HEK293 (cell line): ENCODE measurements around the gene MRPL18.

Experiments
- CTCF ChIA-PET: fragments of 350-600 bp; formaldehyde crosslinking; extraction: SDS; loops from one replicate; lab custom pipeline; 2021; ENCODE audit warnings: antibody characterized with exemption; lab: Yijun Ruan, JAX
- POLR2A ChIA-PET: fragments of 300-600 bp; formaldehyde crosslinking; extraction: SDS; loops from one replicate; lab custom pipeline; 2020; ENCODE audit warnings: antibody characterized with exemption, inconsistent platforms; lab: Yijun Ruan, JAX
- H3K27ac ChIP-seq: fragments of 200-500 bp; sonication (Bioruptor generic); 2 replicates; pipeline ENCODE4 v1.5.1; 2014; ENCODE audit warnings: low read depth, low read length, control low read depth, inconsistent platforms; ENCODE audit errors: extremely low read depth
- H3K36me3 ChIP-seq, 2 experiments: fragments of 200-500 bp in 1 of 2; sonication (Bioruptor generic) in 1 of 2; 1 replicate in 1 of 2; 2 replicates in 1 of 2; pipeline ENCODE4 v1.5.1; 2014 to 2017; ENCODE audit warnings: inconsistent platforms in 2 of 2, low read length in 2 of 2; ENCODE audit not compliant: control insufficient read depth in 2 of 2, insufficient read depth in 1 of 2
- H3K4me1 ChIP-seq: fragments of 200-500 bp; sonication (Bioruptor generic); 2 replicates; pipeline ENCODE4 v1.5.1; 2014; ENCODE audit warnings: mild to moderate bottlenecking, low read length, inconsistent platforms; ENCODE audit not compliant: control insufficient read depth, insufficient read depth
- H3K4me3 ChIP-seq: 2 replicates; pipeline ENCODE4 v1.5.1; 2011; ENCODE audit warnings: low read depth, mild to moderate bottlenecking, control low read depth, low read length, moderate library complexity
- H3K9me3 ChIP-seq: fragments of 200-500 bp; sonication (Bioruptor generic); 2 replicates; pipeline ENCODE4 v1.5.1; 2014; ENCODE audit warnings: low read depth, low read length, inconsistent platforms; ENCODE audit not compliant: control insufficient read depth, insufficient read depth
- ATF2 ChIP-seq: fragments of 450-650 bp; formaldehyde crosslinking; IDR thresholded peaks from 2 replicates; pipeline ENCODE4 v1.5.1; 2016; ENCODE audit warnings: missing biosample characterization, missing genetic modification characterization, low read depth
- BCL6B ChIP-seq: fragments of 450-650 bp; formaldehyde crosslinking; IDR thresholded peaks from 2 replicates; pipeline ENCODE4 v1.5.1; 2017; ENCODE audit warnings: missing biosample characterization, missing genetic modification characterization
- FEZF1 ChIP-seq: fragments of 450-650 bp; formaldehyde crosslinking; IDR thresholded peaks from 2 replicates; pipeline ENCODE4 v1.5.1; 2016; ENCODE audit warnings: missing biosample characterization, missing genetic modification characterization
- GFI1B ChIP-seq: fragments of 450-650 bp; formaldehyde crosslinking; IDR thresholded peaks from 2 replicates; pipeline ENCODE4 v1.5.1; 2016; ENCODE audit warnings: missing biosample characterization, missing genetic modification characterization
- GLI4 ChIP-seq: fragments of 450-650 bp; formaldehyde crosslinking; IDR thresholded peaks from 2 replicates; pipeline ENCODE4 v1.5.1; 2016; ENCODE audit warnings: missing biosample characterization, missing genetic modification characterization
- GLIS1 ChIP-seq: fragments of 450-650 bp; formaldehyde crosslinking; IDR thresholded peaks from 2 replicates; pipeline ENCODE4 v1.5.1; 2016; ENCODE audit warnings: missing biosample characterization, missing genetic modification characterization
- HOXA7 ChIP-seq: sonication (generic); formaldehyde crosslinking; IDR thresholded peaks from 2 replicates; pipeline ENCODE4 v1.8.1; 2022; ENCODE audit warnings: missing genetic modification reagents, borderline replicate concordance
- KLF8 ChIP-seq: fragments of 450-650 bp; formaldehyde crosslinking; IDR thresholded peaks from 2 replicates; pipeline ENCODE4 v1.5.1; 2016; ENCODE audit warnings: missing biosample characterization, missing genetic modification characterization
- MEIS1 ChIP-seq: sonication (generic); formaldehyde crosslinking; IDR thresholded peaks from 2 replicates; pipeline ENCODE4 v1.8.1; 2022; ENCODE audit warnings: missing genetic modification reagents, mild to moderate bottlenecking, borderline replicate concordance
- PRDM1 ChIP-seq: fragments of 450-650 bp; formaldehyde crosslinking; IDR thresholded peaks from 2 replicates; pipeline ENCODE4; 2016; ENCODE audit warnings: missing biosample characterization, missing genetic modification characterization
- SCRT1 ChIP-seq: fragments of 450-650 bp; formaldehyde crosslinking; IDR thresholded peaks from 2 replicates; pipeline ENCODE4 v1.5.1; 2016; ENCODE audit warnings: missing biosample characterization, missing genetic modification characterization, borderline replicate concordance
- WT1 ChIP-seq: fragments of 450-650 bp; formaldehyde crosslinking; IDR thresholded peaks from 2 replicates; pipeline ENCODE4 v1.5.1; 2016; ENCODE audit warnings: missing biosample characterization, missing genetic modification characterization
- ZBTB26 ChIP-seq: fragments of 450-650 bp; formaldehyde crosslinking; optimal IDR thresholded peaks from 2 replicates; pipeline ENCODE3; 2016; ENCODE audit warnings: missing biosample characterization, mild to moderate bottlenecking, missing genetic modification characterization
- ZEB2 ChIP-seq: fragments of 450-650 bp; formaldehyde crosslinking; IDR thresholded peaks from 2 replicates; pipeline ENCODE4 v1.5.1; 2016; ENCODE audit warnings: missing biosample characterization, missing genetic modification characterization
- ZNF112 ChIP-seq: fragments of 450-650 bp; formaldehyde crosslinking; IDR thresholded peaks from 2 replicates; pipeline ENCODE4 v1.5.0; 2017; ENCODE audit warnings: missing biosample characterization, missing genetic modification characterization
- ZNF2 ChIP-seq: fragments of 450-650 bp; formaldehyde crosslinking; IDR thresholded peaks from 2 replicates; pipeline ENCODE4 v1.5.1; 2016; ENCODE audit warnings: missing biosample characterization, missing genetic modification characterization
- ZNF266 ChIP-seq: fragments of 450-650 bp; formaldehyde crosslinking; IDR thresholded peaks from 2 replicates; pipeline ENCODE4 v1.5.1; 2016; ENCODE audit warnings: missing biosample characterization, missing genetic modification characterization, low read depth
- ZNF280C ChIP-seq: fragments of 450-650 bp; formaldehyde crosslinking; IDR thresholded peaks from 2 replicates; pipeline ENCODE4 v1.5.1; 2016; ENCODE audit warnings: missing biosample characterization, missing genetic modification characterization
- ZNF311 ChIP-seq: fragments of 450-650 bp; formaldehyde crosslinking; IDR thresholded peaks from 2 replicates; pipeline ENCODE4 v1.5.1; 2017; ENCODE audit warnings: missing biosample characterization, missing genetic modification characterization, borderline replicate concordance
- ZNF341 ChIP-seq: fragments of 450-650 bp; formaldehyde crosslinking; IDR thresholded peaks from 2 replicates; pipeline ENCODE4; 2016; ENCODE audit warnings: low read depth, missing biosample characterization, missing genetic modification characterization
- ZNF544 ChIP-seq: fragments of 450-650 bp; formaldehyde crosslinking; IDR thresholded peaks from 2 replicates; pipeline ENCODE4 v1.5.0; 2017; ENCODE audit warnings: missing biosample characterization, missing genetic modification characterization
- ZNF600 ChIP-seq: fragments of 450-650 bp; formaldehyde crosslinking; IDR thresholded peaks from 2 replicates; pipeline ENCODE4 v1.5.1; 2016; ENCODE audit warnings: missing biosample characterization, missing genetic modification characterization
- ZNF658 ChIP-seq: fragments of 450-650 bp; formaldehyde crosslinking; IDR thresholded peaks from 2 replicates; pipeline ENCODE4; 2016; ENCODE audit warnings: missing biosample characterization, missing genetic modification characterization
- ZNF670 ChIP-seq: fragments of 450-650 bp; formaldehyde crosslinking; IDR thresholded peaks from 2 replicates; pipeline ENCODE4 v1.5.1; 2016; ENCODE audit warnings: missing biosample characterization, missing genetic modification characterization, low read depth

MRPL18 gene

GRCh38 chr6:159805440-159806020 lies 15.3 kb downstream of the MRPL18 start:
- Histone ChIP-seq H3K4me3 (no peak overlapping the region), H3K4me1 (peaks cover 4% of the 10 kb centered on the region), H3K36me3 (no peaks in the 10 kb centered on the region), H3K9me3 (no peaks in the 10 kb centered on the region), H3K27ac (no peak overlapping the region)
- ChIA-PET POLR2A (interaction anchor here (5.7 kb wide), 1 partner anchor 15 kb away, joined by 47 read pairs; the partner anchor contains the start of genes MRPL18 and TCP1), CTCF (interaction anchor here (0.6 to 1.2 kb wide), 2 partner anchors 35 to 47 kb away, joined by 3 read pairs; no protein-coding TSS in a partner anchor)
- TF ChIP-seq WT1 (tag by site-specific recombination) (no peak), ZNF670 (tag by site-specific recombination) (no peak), GLI4 (tag by site-specific recombination) (no peak), PRDM1 (tag by site-specific recombination) (no peak), KLF8 (tag by site-specific recombination) (no peak), ZNF112 (tag by site-specific recombination) (no peak), ZNF600 (tag by site-specific recombination) (no peak), ZNF341 (tag by site-specific recombination) (no peak), ZNF658 (tag by site-specific recombination) (no peak), HOXA7 (CRISPR knock-in tag) (no peak)

GRCh38 chr6:159806021-159806458 lies 15.8 kb downstream of the MRPL18 start:
- Histone ChIP-seq H3K27ac (no peak overlapping the region), H3K4me1 (peaks cover 4% of the 10 kb centered on the region), H3K36me3 (no peaks in the 10 kb centered on the region), H3K9me3 (no peaks in the 10 kb centered on the region)
- ChIA-PET CTCF (interaction anchor here (0.9 to 1.2 kb wide), 2 partner anchors 35 to 47 kb away, joined by 3 read pairs; no protein-coding TSS in a partner anchor), POLR2A (interaction anchor here (1.2 to 5.7 kb wide), 2 partner anchors 15 to 22 kb away, joined by 3 to 47 read pairs; partner anchors contain the start of genes MRPL18 and TCP1)
- TF ChIP-seq ZEB2 (tag by site-specific recombination) (no peak), ZNF280C (tag by site-specific recombination) (no peak)
- TF ChIP-seq, all 188 proteins: peak for 0
- H3K4me3 ChIP-seq: no peak overlapping the region

- CTCF ChIA-PET: no interaction called here
- Histone ChIP-seq H3K4me3 (no peak overlapping the region), H3K9me3 (no peaks in the 10 kb centered on the region), H3K27ac (no peak overlapping the region), H3K36me3 (no peaks in the 10 kb centered on the region), H3K4me1 (peaks cover 4% of the 10 kb centered on the region)
- POLR2A ChIA-PET: interaction anchor here (0.6 to 5.7 kb wide), 4 partner anchors 17 to 194 kb away, joined by 3 to 47 read pairs (median 4); partner anchors contain the start of genes MRPL18 and TCP1
- TF ChIP-seq BCL6B: no peak
- TF ChIP-seq ATF2 (tag by site-specific recombination): no peak
- no peak for TF ChIP-seq ZNF266 (tag by site-specific recombination)
- peak; percentile 50; the same call in 1 of the 2 replicates for TF ChIP-seq FEZF1 (tag by site-specific recombination)
- TF ChIP-seq GLIS1 (tag by site-specific recombination): no peak
- TF ChIP-seq ZNF544 (tag by site-specific recombination): no peak
- no peak for TF ChIP-seq ZNF311 (tag by site-specific recombination)
- TF ChIP-seq MEIS1: no peak
- TF ChIP-seq ZBTB26: no peak
- no peak for TF ChIP-seq GFI1B (tag by site-specific recombination)
- TF ChIP-seq ZNF2 (tag by site-specific recombination): no peak
- peak; percentile 61; the same call in 1 of the 2 replicates for TF ChIP-seq SCRT1
Measured at GRCh38 chr6:159807150-159807858, 17.0 kb downstream of the MRPL18 start.
